OCI-LY7 (cell line): ENCODE results near the gene TSTD2. TPM values are rescaled to one million over a fixed set of nuclear protein-coding genes. Genes with fewer than 3 reads are reported as not detected.
"Not testable (repeated sequence)": the region's sequence is repeated elsewhere in the genome, so short reads cannot be mapped to it uniquely, and the experiment has no call there.

ENCODE experiments used
- BruUV-seq: library from RNA; stranded (reverse); fragments of 400-500 nt; replicated peaks from 2 replicates; lab custom pipeline; 2021; lab: Mats Ljungman, UMichigan
- CTCF ChIA-PET: fragments of 300-600 bp; sonication (Branson Sonifier 250); formaldehyde crosslinking; loops from one replicate; lab custom pipeline; 2022; ENCODE audit warnings: antibody characterized with exemption; ENCODE audit not compliant: unreplicated experiment; lab: Charles Lee
- POLR2A ChIA-PET: fragments of 300-600 bp; sonication (Branson Sonifier 250); formaldehyde crosslinking; loops from one replicate; lab custom pipeline; 2022; ENCODE audit warnings: antibody characterized with exemption; lab: Charles Lee
- DNase-seq: peaks from one replicate; pipeline ENCODE4 v3.0.0-alpha.2; 2015; ENCODE audit warnings: low spot score
- H2AFZ ChIP-seq: fragments of 200-600 bp; sonication (generic), shearing (Covaris generic); 2 replicates; pipeline ENCODE4 v1.6.1; 2014; ENCODE audit warnings: mild to moderate bottlenecking, antibody characterized with exemption, low read length, moderate library complexity
- H3K27ac ChIP-seq: fragments of 200-600 bp; sonication (generic); 2 replicates; pipeline ENCODE4 v1.5.1; 2014; ENCODE audit warnings: mixed run types, low read depth, mild to moderate bottlenecking, moderate library complexity, low read length, inconsistent platforms; ENCODE audit not compliant: poor library complexity, severe bottlenecking
- H3K36me3 ChIP-seq: fragments of 200-600 bp; sonication (generic); 2 replicates; pipeline ENCODE4 v1.6.1; 2014; ENCODE audit warnings: mild to moderate bottlenecking, antibody characterized with exemption, low read length, moderate library complexity, mixed read lengths; ENCODE audit not compliant: insufficient read depth
- H3K4me1 ChIP-seq: fragments of 200-600 bp; sonication (generic); 2 replicates; pipeline ENCODE4 v1.5.1; 2014; ENCODE audit warnings: mild to moderate bottlenecking, low read length; ENCODE audit not compliant: insufficient read depth, poor library complexity, severe bottlenecking
- H3K4me2 ChIP-seq: fragments of 200-600 bp; sonication (generic); 2 replicates; pipeline ENCODE4 v1.6.1; 2014; ENCODE audit warnings: mild to moderate bottlenecking, low read length
- H3K4me3 ChIP-seq: fragments of 200-600 bp; sonication (generic); 2 replicates; pipeline ENCODE4 v1.5.1; 2014; ENCODE audit warnings: mild to moderate bottlenecking, low read depth, low read length; ENCODE audit not compliant: poor library complexity, severe bottlenecking
- H3K79me2 ChIP-seq: fragments of 200-600 bp; sonication (generic); 2 replicates; pipeline ENCODE4 v1.6.1; 2016; ENCODE audit warnings: low read depth, mild to moderate bottlenecking, low read length, moderate library complexity, mixed read lengths; ENCODE audit not compliant: insufficient read depth
- H3K9me2 ChIP-seq: fragments of 200-600 bp; sonication (generic); 2 replicates; pipeline ENCODE4 v1.6.1; 2016; ENCODE audit warnings: mild to moderate bottlenecking, low read length, mixed read lengths; ENCODE audit not compliant: insufficient read depth
- H3K9me3 ChIP-seq: fragments of 200-600 bp; sonication (generic); 2 replicates; pipeline ENCODE4 v1.6.1; 2014; ENCODE audit warnings: mild to moderate bottlenecking, mixed run types, low read length, mixed read lengths
- H4K20me1 ChIP-seq: fragments of 200-600 bp; sonication (generic); 2 replicates; pipeline ENCODE4 v1.6.1; 2014; ENCODE audit warnings: mild to moderate bottlenecking, antibody characterized with exemption, low read length, moderate library complexity, mixed read lengths; ENCODE audit not compliant: insufficient read depth
- CTCF ChIP-seq: fragments of 200-600 bp; sonication (generic); conservative IDR thresholded peaks from 2 replicates; pipeline ENCODE4 v1.5.1; 2014; ENCODE audit warnings: mild to moderate bottlenecking, antibody characterized with exemption, low read length, moderate library complexity, mixed read lengths
- EZH2phosphoT487 ChIP-seq: fragments of 200-600 bp; sonication (generic); IDR thresholded peaks from 2 replicates; pipeline ENCODE4 v1.6.1; 2018; ENCODE audit warnings: low read depth, borderline replicate concordance, mild to moderate bottlenecking, mixed run types, antibody characterized with exemption, low read length, moderate library complexity, mixed read lengths
- intact Hi-C: fragments of 100-400 bp; cut with micrococcal nuclease; formaldehyde crosslinking; loops from one replicate; pipeline ENCODE4 v1.10.0; 2022; ENCODE audit not compliant: unreplicated experiment
- total RNA-seq, 2 experiments: library from RNA; depleted of rRNA in 1 of 2; stranded (reverse); fragments of >200 nt in 1 of 2; shearing (Covaris generic) in 1 of 2; gene quantifications; 2 replicates each; pipeline ENCODE4 v1.2.3, GENCODE V29; 2014 to 2022

Gene TSTD2
- total RNA-seq, 2 experiments from 2014 or later, result 17.1 to 22.0 TPM

GRCh38 chr9:97575673-97576200 lies 57.4 kb downstream of the TSTD2 start:
- no peaks in the 10 kb centered on the region for H4K20me1 ChIP-seq
- TF ChIP-seq CTCF (no peak), EZH2phosphoT487 (no peak)
- no peaks in the 10 kb centered on the region for H3K9me3 ChIP-seq
- no peak overlapping the region for H3K27ac ChIP-seq
- H3K4me1 ChIP-seq, result no peaks in the 10 kb centered on the region
- intact Hi-C loops, result no loop called here
- no peak overlapping the region for H3K4me2 ChIP-seq
- POLR2A ChIA-PET, result interaction anchor here (0.7 kb wide), 1 partner anchor 161 kb away, joined by 3 read pairs; no protein-coding TSS in a partner anchor
- CTCF ChIA-PET, result no interaction called here
- no peaks in the 10 kb centered on the region for H3K36me3 ChIP-seq
- H3K79me2 ChIP-seq, result no peaks in the 10 kb centered on the region
- H2AFZ ChIP-seq, result no peak overlapping the region
- H3K9me2 ChIP-seq, result no peaks in the 10 kb centered on the region
- DNase-seq, result no peak
- no TSS peak for BruUV-seq
- H3K4me3 ChIP-seq, result no peak overlapping the region

GRCh38 chr9:97574921-97575672 lies 58.1 kb downstream of the TSTD2 start:
- H3K27ac ChIP-seq, H3K4me3 ChIP-seq, H3K9me2 ChIP-seq, intact Hi-C loops, BruUV-seq, H3K79me2 ChIP-seq, H3K4me1 ChIP-seq, POLR2A ChIA-PET, H4K20me1 ChIP-seq, DNase-seq, H3K36me3 ChIP-seq, H3K9me3 ChIP-seq, H3K4me2 ChIP-seq, CTCF ChIA-PET, H2AFZ ChIP-seq: not testable (repeated sequence)

GRCh38 chr9:97574101-97574571 lies 59.0 kb downstream of the TSTD2 start:
- CTCF ChIA-PET, BruUV-seq, H3K4me3 ChIP-seq, intact Hi-C loops, H3K36me3 ChIP-seq, H2AFZ ChIP-seq, H3K4me2 ChIP-seq, H3K9me3 ChIP-seq, H3K79me2 ChIP-seq, H3K4me1 ChIP-seq, H3K27ac ChIP-seq, H3K9me2 ChIP-seq, H4K20me1 ChIP-seq, DNase-seq: not testable (repeated sequence)
- POLR2A ChIA-PET, result interaction anchor here (0.6 kb wide), 2 partner anchors 499 to 1172 kb away, joined by 3 read pairs; no protein-coding TSS in a partner anchor
